ENCODE results near the gene STK32B.

DNA sequence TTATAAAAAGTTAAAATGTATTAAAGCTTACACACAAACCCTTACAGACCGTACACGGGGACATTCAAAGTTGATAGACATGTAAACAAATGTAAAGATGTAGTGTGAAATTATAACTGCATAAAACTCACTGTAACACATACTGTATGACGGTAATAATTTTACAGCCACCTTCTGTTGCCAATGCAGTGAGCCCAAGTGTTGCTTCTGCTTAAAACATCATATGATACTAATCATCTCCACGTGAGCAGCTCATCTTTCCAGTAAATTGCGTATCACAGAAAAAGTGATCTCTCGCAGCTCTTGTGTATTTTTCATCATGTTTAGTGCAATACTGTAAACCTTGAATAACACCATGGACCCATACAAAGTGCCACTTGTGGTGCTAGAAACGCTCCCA lies 233.2 kb downstream of the STK32B start:
- TF ChIP-seq, protein P1, sequence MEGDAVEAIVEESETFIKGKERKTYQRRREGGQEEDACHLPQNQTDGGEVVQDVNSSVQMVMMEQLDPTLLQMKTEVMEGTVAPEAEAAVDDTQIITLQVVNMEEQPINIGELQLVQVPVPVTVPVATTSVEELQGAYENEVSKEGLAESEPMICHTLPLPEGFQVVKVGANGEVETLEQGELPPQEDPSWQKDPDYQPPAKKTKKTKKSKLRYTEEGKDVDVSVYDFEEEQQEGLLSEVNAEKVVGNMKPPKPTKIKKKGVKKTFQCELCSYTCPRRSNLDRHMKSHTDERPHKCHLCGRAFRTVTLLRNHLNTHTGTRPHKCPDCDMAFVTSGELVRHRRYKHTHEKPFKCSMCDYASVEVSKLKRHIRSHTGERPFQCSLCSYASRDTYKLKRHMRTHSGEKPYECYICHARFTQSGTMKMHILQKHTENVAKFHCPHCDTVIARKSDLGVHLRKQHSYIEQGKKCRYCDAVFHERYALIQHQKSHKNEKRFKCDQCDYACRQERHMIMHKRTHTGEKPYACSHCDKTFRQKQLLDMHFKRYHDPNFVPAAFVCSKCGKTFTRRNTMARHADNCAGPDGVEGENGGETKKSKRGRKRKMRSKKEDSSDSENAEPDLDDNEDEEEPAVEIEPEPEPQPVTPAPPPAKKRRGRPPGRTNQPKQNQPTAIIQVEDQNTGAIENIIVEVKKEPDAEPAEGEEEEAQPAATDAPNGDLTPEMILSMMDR (conservative IDR thresholded peaks at IDR 0.05) = no peak
- TF ChIP-seq ZFX (IDR thresholded peaks at IDR 0.05) = no peak

Measured in C4-2B (cell line).